HG03135 (cell line): ENCODE measurements around the gene SLC38A1.
"Not testable (repeated sequence)": the region's sequence is repeated elsewhere in the genome, so short reads cannot be mapped to it uniquely, and the experiment has no call there.

Source experiments
- ATAC-seq: cut with Tn5 transposase; IDR thresholded peaks from one replicate; pipeline ENCODE4 v1.9.1; 2021; ENCODE audit warnings: mild to moderate bottlenecking, moderate library complexity; ENCODE audit not compliant: unreplicated experiment

Gene SLC38A1

GRCh38 chr12:46265102-46265501 lies 3.7 kb downstream of the SLC38A1 start:
- ATAC-seq: no peak

GRCh38 chr12:46264057-46264456 lies 4.8 kb downstream of the SLC38A1 start:
- no peak for ATAC-seq

- ATAC-seq: no peak
Measured at GRCh38 chr12:46263140-46264016, 5.5 kb downstream of the SLC38A1 start.

DNA sequence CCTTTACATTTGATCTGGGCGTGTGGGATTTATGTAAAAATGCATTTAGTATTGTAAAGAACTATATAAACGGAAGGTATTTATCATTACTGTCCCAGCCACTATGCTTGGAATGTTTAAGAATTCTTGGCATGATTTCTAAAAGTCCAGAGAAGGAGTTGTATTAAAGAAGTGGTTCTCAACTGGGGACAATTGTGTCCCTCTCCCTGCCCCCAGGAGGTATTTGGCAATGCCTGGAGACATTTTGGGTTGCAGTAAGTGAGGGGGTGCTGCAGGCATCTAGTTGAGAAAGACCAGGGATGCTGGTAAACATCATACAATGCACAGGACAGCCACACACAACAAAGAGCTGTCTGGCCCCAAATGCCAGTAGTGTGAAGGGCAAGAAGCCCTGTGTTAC lies 7.2 kb downstream of the SLC38A1 start:
- ATAC-seq: no peak

- no peak for ATAC-seq
Measured at GRCh38 chr12:46260913-46261476, 7.8 kb downstream of the SLC38A1 start.

GRCh38 chr12:46260124-46260912 lies 8.5 kb downstream of the SLC38A1 start:
- ATAC-seq: no peak

DNA sequence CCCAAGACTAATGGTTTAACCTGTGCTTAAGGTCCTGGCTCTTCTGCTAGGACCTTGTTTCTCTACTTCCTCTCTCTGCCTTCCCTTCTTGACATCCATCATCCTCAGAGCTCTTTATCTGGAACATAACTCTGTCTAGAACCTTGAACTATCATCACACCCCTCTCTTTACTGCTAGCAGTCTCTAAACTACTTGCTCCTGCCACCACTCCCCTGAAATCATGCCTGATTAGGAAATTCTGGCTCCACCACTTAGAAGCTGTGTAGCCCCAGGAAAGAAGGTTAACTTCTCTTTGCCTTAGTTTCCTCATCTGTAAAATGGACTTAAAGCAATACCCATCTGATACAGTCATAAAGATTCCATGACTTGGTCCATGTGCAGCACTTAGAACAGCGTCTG lies 9.1 kb downstream of the SLC38A1 start:
- ATAC-seq: no peak

DNA sequence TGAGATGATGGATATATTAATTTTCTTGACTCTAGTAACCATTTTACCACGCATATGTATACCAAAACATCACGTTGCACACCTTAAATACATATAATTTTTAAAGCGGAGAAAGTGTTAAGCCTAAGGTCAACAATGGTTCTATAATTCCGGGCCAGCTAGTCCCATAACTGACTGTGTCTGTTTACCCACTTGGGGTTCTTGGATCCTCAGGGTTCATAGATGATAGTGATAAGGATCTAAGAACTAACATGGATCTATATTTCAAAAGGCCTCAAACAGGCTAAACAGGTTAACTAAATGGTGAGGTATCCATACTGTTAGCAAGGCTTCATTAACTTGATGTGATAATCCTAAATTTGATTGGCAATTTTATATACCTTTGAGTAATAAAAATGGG lies 9.8 kb downstream of the SLC38A1 start:
- no peak for ATAC-seq

- ATAC-seq: no peak
Measured at GRCh38 chr12:46258129-46258528, 10.7 kb downstream of the SLC38A1 start.

DNA sequence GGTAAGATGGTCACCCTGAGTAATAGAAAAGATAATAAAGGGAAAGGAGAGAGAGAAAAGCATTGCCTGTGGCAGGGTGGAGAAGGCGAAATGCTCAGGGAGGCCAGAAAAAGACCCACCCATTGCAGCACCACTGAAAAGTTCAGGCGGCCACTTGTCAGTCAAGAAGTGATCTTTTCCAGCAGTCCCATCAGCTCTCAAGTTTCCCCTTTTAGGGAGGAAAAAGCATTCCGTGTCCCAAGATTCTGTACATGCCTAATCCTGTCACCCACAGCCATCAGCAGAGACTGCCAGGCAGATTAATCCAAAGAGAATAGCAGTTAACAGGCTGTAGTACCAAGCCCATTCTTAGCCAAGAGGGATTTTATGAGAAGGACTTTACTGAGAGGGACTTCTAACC lies 11.9 kb downstream of the SLC38A1 start:
- no peak for ATAC-seq

DNA sequence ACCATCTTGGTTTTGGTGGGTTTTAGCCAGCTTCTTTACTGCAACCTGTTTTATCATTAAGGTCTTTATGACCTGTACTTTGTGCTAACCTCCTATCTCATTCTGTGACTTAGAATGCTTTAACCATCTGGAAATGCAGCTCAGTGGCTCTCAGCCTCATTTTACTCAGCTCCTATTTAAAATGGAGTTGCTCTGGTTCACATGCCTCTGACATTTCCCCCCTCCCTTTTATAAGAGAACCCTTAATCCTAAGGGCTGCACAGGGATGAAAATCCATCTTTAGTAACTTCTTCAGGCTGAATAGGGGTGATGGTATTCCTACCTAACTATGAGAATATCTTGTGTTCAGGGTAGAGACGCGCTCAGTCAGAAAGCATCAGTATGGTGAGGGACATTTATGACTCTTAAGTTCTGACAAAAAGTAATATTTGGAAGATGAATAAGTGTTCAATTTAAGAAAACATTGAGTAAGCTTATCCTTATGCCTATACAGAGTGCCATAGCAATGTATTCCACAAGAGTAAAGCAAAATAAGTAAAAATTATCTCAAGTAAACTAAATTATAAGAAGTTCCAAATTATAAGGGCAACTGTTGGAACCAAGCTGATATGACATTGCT lies 15.2 kb downstream of the SLC38A1 start:
- no peak for ATAC-seq

DNA sequence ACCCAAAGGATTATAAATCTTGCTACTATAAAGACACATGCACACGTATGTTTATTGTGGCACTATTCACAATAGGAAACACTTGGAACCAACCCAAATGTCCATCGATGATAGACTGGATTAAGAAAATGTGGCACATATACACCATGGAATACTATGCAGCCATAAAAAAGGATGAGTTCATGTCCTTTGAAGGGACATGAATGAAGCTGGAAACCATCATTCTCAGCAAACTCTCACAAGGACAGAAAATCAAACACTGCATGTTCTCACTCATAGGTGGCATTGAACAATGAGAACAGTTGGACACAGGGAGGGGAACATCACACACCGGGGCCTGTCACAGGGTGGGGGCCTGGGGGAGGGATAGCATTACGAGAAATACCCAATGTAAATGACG lies 16.8 kb downstream of the SLC38A1 start:
- not testable (repeated sequence) for ATAC-seq

DNA sequence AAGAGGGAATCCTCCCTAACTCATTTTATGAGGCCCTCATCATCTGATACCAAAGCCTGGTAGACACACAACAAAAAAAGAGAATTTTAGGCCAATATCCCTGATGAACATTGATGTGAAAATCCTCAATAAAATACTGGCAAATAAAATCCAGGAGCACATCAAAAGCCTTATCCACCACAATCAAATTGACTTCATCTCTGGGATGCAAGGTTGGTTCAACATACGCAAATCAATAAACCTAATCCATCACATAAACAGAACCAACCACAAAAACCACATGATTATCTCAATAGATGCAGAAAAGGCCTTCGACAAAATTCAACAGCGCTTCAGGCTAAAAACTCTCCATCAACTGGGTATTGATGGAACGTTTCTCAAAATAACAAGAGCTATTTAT lies 18.9 kb downstream of the SLC38A1 start:
- ATAC-seq: not testable (repeated sequence)

- ATAC-seq: no peak
Measured at GRCh38 chr12:46246021-46246700, 22.7 kb downstream of the SLC38A1 start.

DNA sequence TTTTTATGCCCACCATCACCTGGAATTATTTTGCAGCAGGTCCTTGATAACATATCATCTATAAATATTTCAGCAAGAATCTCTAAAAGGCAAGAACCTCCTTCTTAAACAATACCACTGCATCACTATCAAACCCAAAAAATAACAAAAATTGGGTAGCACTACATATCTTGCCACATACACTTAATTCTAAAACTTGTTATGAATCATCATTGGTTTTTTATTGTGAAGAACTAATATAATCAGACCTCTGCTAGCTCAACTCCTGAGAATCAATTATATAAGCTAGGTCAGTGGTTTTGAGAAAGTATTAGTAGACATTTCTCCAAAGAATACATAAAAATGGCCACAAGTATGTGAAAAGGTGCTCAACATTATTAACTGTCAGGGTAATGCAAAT lies 23.8 kb downstream of the SLC38A1 start:
- no peak for ATAC-seq

- ATAC-seq: no peak
Measured at GRCh38 chr12:46244273-46244915, 24.4 kb downstream of the SLC38A1 start.

DNA sequence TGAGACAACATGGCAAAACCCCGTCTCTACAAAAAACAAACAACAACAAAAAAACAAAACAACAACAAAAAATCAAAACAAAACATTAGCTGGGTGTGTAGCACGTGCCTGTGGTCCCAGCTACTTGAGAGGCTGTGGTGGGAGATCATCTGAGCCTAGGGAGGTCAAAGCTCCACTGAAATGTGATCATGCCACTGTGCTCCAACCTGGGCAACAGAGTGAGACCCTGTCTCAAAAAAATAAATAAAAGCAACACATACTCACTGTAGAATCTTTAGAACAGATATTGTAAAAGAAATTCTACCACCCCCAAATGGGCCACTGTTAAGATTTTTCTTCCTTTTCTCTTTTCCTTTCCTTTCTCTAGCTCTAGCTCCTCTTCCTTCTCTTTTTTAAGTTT lies 26.3 kb downstream of the SLC38A1 start:
- no peak for ATAC-seq

DNA sequence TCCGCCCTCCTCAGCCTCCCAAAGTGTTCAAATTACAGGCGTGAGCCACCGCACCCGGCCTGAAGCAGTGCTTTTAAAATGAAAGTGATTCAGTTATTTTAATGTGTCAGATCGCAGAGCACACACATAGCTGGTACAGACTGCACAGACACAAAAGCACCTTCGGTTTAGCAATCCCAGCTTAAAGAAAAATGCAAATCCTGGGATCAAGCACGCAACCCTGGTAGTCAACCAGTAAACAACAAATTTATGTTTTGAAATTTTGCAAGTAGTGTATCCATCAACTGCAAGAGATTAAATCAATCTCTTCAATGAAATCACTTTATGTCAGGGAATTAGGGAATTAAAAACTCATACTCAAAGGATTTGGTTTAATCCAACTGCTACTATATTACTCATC lies 28.4 kb downstream of the SLC38A1 start:
- no peak for ATAC-seq

- ATAC-seq: no peak
Measured at GRCh38 chr12:46238821-46239220, 30.0 kb downstream of the SLC38A1 start.

DNA sequence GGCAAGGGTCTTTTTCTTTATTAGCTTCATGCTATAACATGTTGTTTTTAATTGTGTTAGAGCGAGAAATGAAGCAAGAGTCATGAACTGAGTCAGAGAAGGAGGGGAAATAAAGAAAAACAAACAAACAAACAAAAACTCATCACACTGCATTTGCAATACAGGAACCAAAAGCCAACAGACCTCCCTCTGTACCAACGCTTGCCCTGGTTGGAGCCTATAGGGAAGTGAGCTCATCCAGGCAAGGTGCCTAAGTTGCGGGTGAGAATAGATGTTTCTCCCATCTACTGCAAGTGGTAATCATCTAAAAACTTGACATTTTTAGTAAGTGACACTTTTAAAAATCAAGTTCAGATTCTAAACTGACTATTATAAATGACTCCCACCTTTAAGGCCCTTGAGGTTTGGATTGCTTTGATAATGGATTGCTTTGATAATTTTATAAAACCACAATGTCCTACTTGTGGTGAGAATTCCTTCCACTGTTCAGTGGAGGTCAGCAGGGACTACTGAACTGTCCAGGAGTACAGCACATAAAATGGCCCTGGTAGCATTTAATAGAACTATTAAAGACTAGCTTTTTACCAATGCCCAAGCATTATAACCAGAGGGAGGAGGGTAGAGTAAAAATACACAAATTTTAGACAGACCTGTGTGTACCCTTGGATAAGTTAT lies 31.3 kb downstream of the SLC38A1 start:
- ATAC-seq: no peak
